ENCODE data around the gene NTMT2. TPM values are rescaled to one million over a fixed set of nuclear protein-coding genes. Genes with fewer than 3 reads are reported as not detected.

Gene NTMT2
- total and polyA plus RNA-seq, 9 of the 15 experiments (the other 6 are each of a cell fraction or from before 2014, with no cell fraction given): not detected

- TF ChIP-seq NR2F6 (CRISPR knock-in tag; IDR thresholded peaks at IDR 0.05): no peak
- no peak for TF ChIP-seq SNAPC5 (CRISPR knock-in tag; IDR thresholded peaks at IDR 0.05)
- no peak for TF ChIP-seq ZBTB9 (CRISPR knock-in tag; IDR thresholded peaks at IDR 0.05)
- TF ChIP-seq XRCC3 (IDR thresholded peaks at IDR 0.05): no peak
- no peak for TF ChIP-seq KLF16 (IDR thresholded peaks at IDR 0.05)
- no peak for TF ChIP-seq SMAD4 (CRISPR knock-in tag; conservative IDR thresholded peaks at IDR 0.05)
These were observed at the start of gene NTMT2 (continued) for GRCh38 chr1:170145770-170146676.

GRCh38 chr1:170095976-170096748, 49.6 kb upstream of the NTMT2 start:
- no peaks in the 10 kb centered on the region for H3K9me3 ChIP-seq (replicated peaks; ENCODE audit: control insufficient read depth, insufficient read depth, low read depth, low read length)
- H2AFZ ChIP-seq (ENCODE audit: low read depth, low read length): no peak overlapping the region
- no peaks in the 10 kb centered on the region for H3K36me3 ChIP-seq (ENCODE audit: control insufficient read depth, insufficient read depth, low read length)
- ATAC-seq: no peak
- no peak overlapping the region for H3K4me2 ChIP-seq (ENCODE audit: insufficient read depth, low read length)
- no peak overlapping the region for H3K27ac ChIP-seq (ENCODE audit: extremely low read depth, low read depth, low read length)
- ChIA-PET CTCF (ENCODE audit: low intra/inter-chr PET ratio) (no interaction called here), POLR2A (no interaction called here)
- no peaks in the 10 kb centered on the region for H3K9me1 ChIP-seq (ENCODE audit: control insufficient read depth, insufficient read depth, low read length)
- H3K4me3 ChIP-seq: no peak overlapping the region
- H3K4me1 ChIP-seq (replicated peaks in 1 of 2; ENCODE audit: control insufficient read depth in 2 of 2, insufficient read depth in 2 of 2, low read length in 2 of 2): no peaks in the 10 kb centered on the region
- H3K27me3 ChIP-seq (ENCODE audit: control insufficient read depth in 2 of 2, insufficient read depth in 2 of 2, low read length in 2 of 2): no peaks in the 10 kb centered on the region
- DNase-seq (ENCODE audit: extremely low read depth in 1 of 4, low spot score in 3 of 4): no peak
- H3K9ac ChIP-seq (ENCODE audit: insufficient read depth in 1 of 2, low read depth in 2 of 2, low read length in 2 of 2): no peak overlapping the region
- no peak for FAIRE-seq
- H4K20me1 ChIP-seq (replicated peaks; ENCODE audit: control insufficient read depth, insufficient read depth, low read length): no peaks in the 10 kb centered on the region
- in situ Hi-C loops (cut with MboI) (no loop called here), intact Hi-C loops (cut with micrococcal nuclease) (no loop called here)
- BruUV-seq (replicated peaks): no TSS peak
- no peaks in the 10 kb centered on the region for H3K79me2 ChIP-seq (ENCODE audit: control insufficient read depth, insufficient read depth, low read length)
- TF ChIP-seq CTCFL (IDR thresholded peaks at IDR 0.05; ENCODE audit: borderline replicate concordance, insufficient read depth, low read depth, low read length, poor library complexity, severe bottlenecking): no peak
- no peak for TF ChIP-seq POLR2B (IDR thresholded peaks at IDR 0.05; ENCODE audit: low read depth, partially characterized antibody)
- TF ChIP-seq CUX1 (CRISPR knock-in tag; IDR thresholded peaks at IDR 0.05): no peak
- no peak for TF ChIP-seq BHLHE40 (IDR thresholded peaks at IDR 0.05; ENCODE audit: low read length)
